HEK293 (cell line): ENCODE data around the gene C22orf42.
"Not testable (repeated sequence)": the region's sequence is repeated elsewhere in the genome, so short reads cannot be mapped to it uniquely, and the experiment has no call there.

Source experiments
- ATF2 ChIP-seq: fragments of 450-650 bp; formaldehyde crosslinking; IDR thresholded peaks from 2 replicates; pipeline ENCODE4 v1.5.1; 2016; ENCODE audit warnings: missing biosample characterization, missing genetic modification characterization, low read depth
- KLF16 ChIP-seq: fragments of 450-650 bp; formaldehyde crosslinking; IDR thresholded peaks from 2 replicates; pipeline ENCODE4 v1.5.1; 2017; ENCODE audit warnings: missing biosample characterization, missing genetic modification characterization
- PATZ1 ChIP-seq: fragments of 450-650 bp; formaldehyde crosslinking; IDR thresholded peaks from 2 replicates; pipeline ENCODE4 v1.5.1; 2016; ENCODE audit warnings: missing biosample characterization, missing genetic modification characterization
- TRIM28 ChIP-seq: IDR thresholded peaks from 2 replicates; pipeline ENCODE4 v1.6.1; 2011; ENCODE audit warnings: low read length, control low read depth, borderline replicate concordance
- YY2 ChIP-seq: fragments of 450-650 bp; formaldehyde crosslinking; IDR thresholded peaks from 2 replicates; pipeline ENCODE4 v1.5.1; 2016; ENCODE audit warnings: missing biosample characterization, missing genetic modification characterization
- ZBTB1 ChIP-seq: fragments of 450-650 bp; formaldehyde crosslinking; IDR thresholded peaks from 2 replicates; pipeline ENCODE4 v1.5.1; 2016; ENCODE audit warnings: missing biosample characterization, missing genetic modification characterization
- ZEB2 ChIP-seq: fragments of 450-650 bp; formaldehyde crosslinking; IDR thresholded peaks from 2 replicates; pipeline ENCODE4 v1.5.1; 2016; ENCODE audit warnings: missing biosample characterization, missing genetic modification characterization
- ZNF24 ChIP-seq: fragments of 450-650 bp; formaldehyde crosslinking; IDR thresholded peaks from 2 replicates; pipeline ENCODE4 v1.5.1; 2016; ENCODE audit warnings: missing biosample characterization, missing genetic modification characterization
- ZNF324 ChIP-seq: fragments of 450-650 bp; formaldehyde crosslinking; IDR thresholded peaks from 2 replicates; pipeline ENCODE4 v1.5.1; 2016; ENCODE audit warnings: missing biosample characterization, missing genetic modification characterization
- ZNF416 ChIP-seq: fragments of 450-650 bp; formaldehyde crosslinking; IDR thresholded peaks from 2 replicates; pipeline ENCODE4 v1.5.1; 2016; ENCODE audit warnings: missing biosample characterization, missing genetic modification characterization
- ZNF510 ChIP-seq: fragments of 450-650 bp; formaldehyde crosslinking; IDR thresholded peaks from 2 replicates; pipeline ENCODE4 v1.5.1; 2018; ENCODE audit warnings: mild to moderate bottlenecking, missing genetic modification characterization, missing biosample characterization; ENCODE audit not compliant: insufficient replicate concordance
- ZNF777 ChIP-seq: fragments of 450-650 bp; formaldehyde crosslinking; IDR thresholded peaks from 2 replicates; pipeline ENCODE4 v1.5.1; 2017; ENCODE audit warnings: missing biosample characterization, missing genetic modification characterization, borderline replicate concordance
- ZNF830 ChIP-seq: fragments of 450-650 bp; IDR thresholded peaks from 2 replicates; pipeline ENCODE4 v1.5.0; 2018; ENCODE audit warnings: missing biosample characterization, missing genetic modification characterization, low read depth, mild to moderate bottlenecking, moderate library complexity
- TF ChIP-seq, protein P1 (sequence below): fragments of 450-650 bp; formaldehyde crosslinking; IDR thresholded peaks from 2 replicates; pipeline ENCODE4 v1.5.1; 2016; ENCODE audit warnings: missing biosample characterization, missing genetic modification characterization

GRCh38 chr22:32154727-32155126 lies 4.4 kb downstream of the C22orf42 start:
- not testable (repeated sequence) for TF ChIP-seq PATZ1 (tag by site-specific recombination); ZBTB1; KLF16 (tag by site-specific recombination); ZNF830 (tag by site-specific recombination); ZNF24 (tag by site-specific recombination); ZNF416 (tag by site-specific recombination); YY2 (tag by site-specific recombination); ZNF324 (tag by site-specific recombination); ZNF510 (tag by site-specific recombination); ATF2; ZEB2 (tag by site-specific recombination); TRIM28; ZNF777 (tag by site-specific recombination)
- TF ChIP-seq, protein P1, sequence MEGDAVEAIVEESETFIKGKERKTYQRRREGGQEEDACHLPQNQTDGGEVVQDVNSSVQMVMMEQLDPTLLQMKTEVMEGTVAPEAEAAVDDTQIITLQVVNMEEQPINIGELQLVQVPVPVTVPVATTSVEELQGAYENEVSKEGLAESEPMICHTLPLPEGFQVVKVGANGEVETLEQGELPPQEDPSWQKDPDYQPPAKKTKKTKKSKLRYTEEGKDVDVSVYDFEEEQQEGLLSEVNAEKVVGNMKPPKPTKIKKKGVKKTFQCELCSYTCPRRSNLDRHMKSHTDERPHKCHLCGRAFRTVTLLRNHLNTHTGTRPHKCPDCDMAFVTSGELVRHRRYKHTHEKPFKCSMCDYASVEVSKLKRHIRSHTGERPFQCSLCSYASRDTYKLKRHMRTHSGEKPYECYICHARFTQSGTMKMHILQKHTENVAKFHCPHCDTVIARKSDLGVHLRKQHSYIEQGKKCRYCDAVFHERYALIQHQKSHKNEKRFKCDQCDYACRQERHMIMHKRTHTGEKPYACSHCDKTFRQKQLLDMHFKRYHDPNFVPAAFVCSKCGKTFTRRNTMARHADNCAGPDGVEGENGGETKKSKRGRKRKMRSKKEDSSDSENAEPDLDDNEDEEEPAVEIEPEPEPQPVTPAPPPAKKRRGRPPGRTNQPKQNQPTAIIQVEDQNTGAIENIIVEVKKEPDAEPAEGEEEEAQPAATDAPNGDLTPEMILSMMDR (tag by site-specific recombination), result not testable (repeated sequence)
